SK-N-SH (cell line): ENCODE data around the gene FNTB. TPM values are rescaled to one million over a fixed set of nuclear protein-coding genes. Genes with fewer than 3 reads are reported as not detected.
A peak's percentile ranks its signal among the peaks of the same experiment; 100 is the strongest.

Experiments used
- CTCF ChIA-PET: fragments of 300-600, 350-600 bp; formaldehyde crosslinking; extraction: SDS; loops from one replicate; lab custom pipeline; 2021; lab: Yijun Ruan, JAX
- POLR2A ChIA-PET: fragments of 350-600 bp; sonication (Branson Sonifier 250); formaldehyde crosslinking; extraction: SDS; loops from one replicate; lab custom pipeline; 2020; ENCODE audit warnings: antibody characterized with exemption, inconsistent platforms; lab: Yijun Ruan, JAX
- DNase-seq: peaks from one replicate; pipeline ENCODE4 v3.0.0; 2012
- H2AFZ ChIP-seq: fragments of 200-600 bp; sonication (generic); 2 replicates; pipeline ENCODE4 v1.8.1; 2016; ENCODE audit warnings: antibody characterized with exemption, mild to moderate bottlenecking, low read depth
- H3F3A ChIP-seq: fragments of 200-600 bp; sonication (generic); replicated peaks from 2 replicates; pipeline ENCODE3; 2016; ENCODE audit warnings: antibody characterized with exemption, mild to moderate bottlenecking; ENCODE audit not compliant: insufficient read depth
- H3K27ac ChIP-seq, 2 experiments: fragments of 200-500 bp in 1 of 2; fragments of 200-600 bp in 1 of 2; sonication (Bioruptor generic) in 1 of 2; sonication (generic), shearing (Covaris generic) in 1 of 2; 2 replicates each; pipeline versions ENCODE4 v1.5.1 to v1.6.1; 2014 to 2016; ENCODE audit warnings: low read depth in 2 of 2, inconsistent platforms in 1 of 2, low read length in 1 of 2, mild to moderate bottlenecking in 1 of 2, mixed read lengths in 1 of 2
- H3K27me3 ChIP-seq: fragments of 200-600 bp; sonication (generic), shearing (Covaris generic); 2 replicates; pipeline ENCODE4 v1.6.1; 2016; ENCODE audit warnings: mixed run types; ENCODE audit not compliant: insufficient read depth
- H3K36me3 ChIP-seq, 2 experiments: fragments of 200-500 bp in 1 of 2; fragments of 200-600 bp in 1 of 2; sonication (Bioruptor generic) in 1 of 2; sonication (generic) in 1 of 2; replicated peaks in 1 of 2; 2 replicates each; pipeline versions ENCODE3 to v1.5.1; 2014 to 2016; ENCODE audit warnings: low read length in 1 of 2, mild to moderate bottlenecking in 1 of 2; ENCODE audit not compliant: insufficient read depth in 2 of 2, control insufficient read depth in 1 of 2
- H3K4me1 ChIP-seq, 2 experiments: fragments of 200-500 bp in 1 of 2; fragments of 200-600 bp in 1 of 2; sonication (Bioruptor generic) in 1 of 2; sonication (generic), shearing (Covaris generic) in 1 of 2; 2 replicates each; pipeline versions ENCODE4 v1.5.1 to v1.6.1; 2014 to 2016; ENCODE audit warnings: low read depth in 1 of 2, low read length in 1 of 2, mixed run types in 1 of 2; ENCODE audit not compliant: insufficient read depth in 2 of 2, control insufficient read depth in 1 of 2
- H3K4me2 ChIP-seq: fragments of 200-600 bp; sonication (generic), shearing (Covaris generic); 2 replicates; pipeline ENCODE4 v1.6.1; 2017; ENCODE audit warnings: mixed run types
- H3K4me3 ChIP-seq, 2 experiments: fragments of 200-500 bp in 1 of 2; fragments of 200-600 bp in 1 of 2; sonication (Bioruptor generic) in 1 of 2; sonication (generic), shearing (Covaris generic) in 1 of 2; 2 replicates each; pipeline versions ENCODE4 v1.5.1 to v1.8.1; 2014 to 2016; ENCODE audit warnings: low read depth in 2 of 2, inconsistent platforms in 1 of 2, low read length in 1 of 2, mild to moderate bottlenecking in 1 of 2, mixed read lengths in 1 of 2, moderate library complexity in 1 of 2
- H3K79me2 ChIP-seq: fragments of 200-600 bp; sonication (generic); 2 replicates; pipeline ENCODE4 v1.8.1; 2017; ENCODE audit warnings: mild to moderate bottlenecking; ENCODE audit not compliant: insufficient read depth
- H3K9ac ChIP-seq: fragments of 200-600 bp; sonication (generic); 2 replicates; pipeline ENCODE4 v1.6.1; 2017; ENCODE audit warnings: mixed run types
- H3K9me2 ChIP-seq: fragments of 200-600 bp; sonication (generic); 2 replicates; pipeline ENCODE4 v1.6.1; 2017; ENCODE audit warnings: mixed run types
- H3K9me3 ChIP-seq: fragments of 200-600 bp; sonication (generic); 2 replicates; pipeline ENCODE4 v1.6.1; 2017; ENCODE audit warnings: mixed run types, mild to moderate bottlenecking, moderate library complexity
- H4K20me1 ChIP-seq: fragments of 200-600 bp; sonication (generic); 2 replicates; pipeline ENCODE4 v1.6.1; 2017; ENCODE audit warnings: mild to moderate bottlenecking, mixed run types; ENCODE audit not compliant: insufficient read depth
- CHD2 ChIP-seq: fragments of 150-350 bp; IDR thresholded peaks from 2 replicates; pipeline ENCODE4 v1.6.1; 2018; ENCODE audit warnings: low read length; ENCODE audit not compliant: partially characterized antibody
- ELF1 ChIP-seq: IDR thresholded peaks from 2 replicates; pipeline ENCODE4 v1.4.0; 2012
- EZH2phosphoT487 ChIP-seq: fragments of 200-600 bp; sonication (generic); IDR thresholded peaks from 2 replicates; pipeline ENCODE4 v1.6.1; 2017; ENCODE audit warnings: low read depth, mixed run types, mild to moderate bottlenecking, antibody characterized with exemption, moderate library complexity, borderline replicate concordance
- FOSL2 ChIP-seq: IDR thresholded peaks from 2 replicates; pipeline ENCODE4 v1.4.0; 2012; ENCODE audit warnings: low read depth, mild to moderate bottlenecking, moderate library complexity, borderline replicate concordance
- GATA2 ChIP-seq: sonication (generic); formaldehyde crosslinking; IDR thresholded peaks from 2 replicates; pipeline ENCODE4 v1.5.0; 2020; ENCODE audit warnings: mild to moderate bottlenecking, missing genetic modification reagents
- MXI1 ChIP-seq: IDR thresholded peaks from 2 replicates; pipeline ENCODE4 v1.6.1; 2012; ENCODE audit warnings: mild to moderate bottlenecking, low read depth, low read length, improper control_type of control experiment
- NRF1 ChIP-seq: IDR thresholded peaks from 2 replicates; pipeline ENCODE4 v1.6.1; 2012; ENCODE audit warnings: low read depth, mild to moderate bottlenecking, low read length
- RAD21 ChIP-seq: IDR thresholded peaks from 2 replicates; pipeline ENCODE4 v1.6.1; 2012; ENCODE audit warnings: mild to moderate bottlenecking, low read length
- RCOR1 ChIP-seq: fragments of 150-350 bp; IDR thresholded peaks from 2 replicates; pipeline ENCODE4 v1.6.1; 2017; ENCODE audit warnings: antibody characterized with exemption, low read length
- RXRA ChIP-seq: IDR thresholded peaks from 2 replicates; pipeline ENCODE4 v1.4.0; 2012; ENCODE audit warnings: low read depth, mild to moderate bottlenecking, borderline replicate concordance
- SIN3A ChIP-seq: IDR thresholded peaks from 2 replicates; pipeline ENCODE4 v1.6.1; 2012; ENCODE audit warnings: low read depth, mild to moderate bottlenecking, low read length, moderate library complexity, borderline replicate concordance
- SMC3 ChIP-seq: IDR thresholded peaks from 2 replicates; pipeline ENCODE4 v1.6.1; 2012; ENCODE audit warnings: low read depth, low read length, improper control_type of control experiment
- TAF1 ChIP-seq: IDR thresholded peaks from 2 replicates; pipeline ENCODE4 v1.6.1; 2012; ENCODE audit warnings: low read depth, mild to moderate bottlenecking, low read length, moderate library complexity, borderline replicate concordance
- TCF12 ChIP-seq: IDR thresholded peaks from 2 replicates; pipeline ENCODE4 v1.4.0; 2012
- TEAD4 ChIP-seq: IDR thresholded peaks from 2 replicates; pipeline ENCODE4 v1.4.0; 2012; ENCODE audit warnings: mild to moderate bottlenecking, borderline replicate concordance; ENCODE audit not compliant: insufficient read depth
- YY1 ChIP-seq: IDR thresholded peaks from 2 replicates; pipeline ENCODE4 v1.4.0; 2012; ENCODE audit warnings: low read depth, mild to moderate bottlenecking
- WGBS: methylation state at CpG from one replicate; pipeline ENCODE4 v1.1.6; 2017; ENCODE audit warnings: low lambda C conversion rate; 5-methylcytosine and 5-hydroxymethylcytosine counted together
- polyA plus RNA-seq, 3 experiments: library from polyadenylated mRNA; depleted of rRNA; stranded (reverse); fragments of >200 nt; gene quantifications; 2 replicates each; pipeline ENCODE4 v1.2.3, GENCODE V29; 2012
- TF ChIP-seq, protein P1 (sequence below): IDR thresholded peaks from 2 replicates; pipeline ENCODE4 v1.4.0; 2012; ENCODE audit warnings: low read depth
- TF ChIP-seq, protein P2 (sequence below): fragments of 200-600 bp; sonication (generic); IDR thresholded peaks from 2 replicates; pipeline ENCODE4 v1.6.1; 2017; ENCODE audit warnings: antibody characterized with exemption, mild to moderate bottlenecking, moderate library complexity
- TF ChIP-seq, protein P3 (sequence below): IDR thresholded peaks from 2 replicates; pipeline ENCODE4; 2012

The FNTB gene
- polyA plus RNA-seq, 1 of the 3 experiments (the other 2 are of a cell fraction), result 18.4 TPM

DNA sequence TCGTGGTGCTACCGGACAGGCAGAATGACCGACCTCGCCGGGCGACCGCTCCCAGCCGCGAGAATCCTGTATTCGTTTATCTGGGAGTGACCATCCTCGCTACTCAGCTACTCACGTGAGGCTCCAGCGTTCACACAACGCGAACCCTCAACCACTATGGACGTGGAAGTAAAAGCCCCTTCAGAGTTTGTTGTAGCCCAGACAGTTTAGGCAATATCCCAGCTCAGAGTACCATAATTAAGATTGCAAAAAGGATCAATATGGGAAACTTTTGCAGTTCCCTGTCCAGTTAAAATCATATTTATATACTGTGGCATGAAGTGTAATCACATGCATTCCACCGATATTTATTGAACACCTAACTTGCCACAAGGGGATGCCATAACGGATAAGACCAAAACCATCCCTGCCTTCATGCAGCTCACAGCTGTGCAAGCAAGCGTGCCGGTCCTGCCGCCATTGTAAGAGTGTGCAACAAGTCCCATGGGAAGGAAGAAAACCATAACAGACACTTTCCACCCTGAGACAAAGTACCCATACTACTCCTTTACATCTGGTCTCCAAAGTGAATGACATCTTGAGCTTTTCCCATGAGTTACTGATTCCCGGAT lies 116.6 kb downstream of the FNTB start:
- peak overlapping the region; percentile 99 for H3K4me2 ChIP-seq
- peak; percentile 23 for DNase-seq
- H3F3A ChIP-seq, result no peaks in the 10 kb centered on the region
- peak overlapping the region; percentile 64; the same call in 1 of the 2 replicates for H3K9ac ChIP-seq
- H4K20me1 ChIP-seq, result no peaks in the 10 kb centered on the region
- H3K27ac ChIP-seq, result peak overlapping the region; percentile 55 to 60; a peak in 2 of 4 replicates
- peak overlapping the region; percentile 100 for H2AFZ ChIP-seq
- H3K27me3 ChIP-seq, result no peaks in the 10 kb centered on the region
- WGBS, result 5% methylated on average over 12 of the region's 22 CpGs
- no peaks in the 10 kb centered on the region for H3K9me3 ChIP-seq
- 0 out of 2 replicates have a peak, but pooled peaks have one; percentile 11 for TF ChIP-seq SMC3
- 0 out of 2 replicates have a peak, but pooled peaks have one; percentile 51 for TF ChIP-seq YY1
- TF ChIP-seq FOSL2, result no peak
- TF ChIP-seq, protein P1, sequence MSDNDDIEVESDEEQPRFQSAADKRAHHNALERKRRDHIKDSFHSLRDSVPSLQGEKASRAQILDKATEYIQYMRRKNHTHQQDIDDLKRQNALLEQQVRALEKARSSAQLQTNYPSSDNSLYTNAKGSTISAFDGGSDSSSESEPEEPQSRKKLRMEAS, result 0 out of 2 replicates have a peak, but pooled peaks have one; percentile 47
- POLR2A ChIA-PET, result no interaction called here
- peaks cover 36% of the 10 kb centered on the region for H3K79me2 ChIP-seq
- H3K4me1 ChIP-seq, result peaks cover 4 to 18% of the 10 kb centered on the region in 2 experiments; a peak in 2 of 4 replicates
- H3K9me2 ChIP-seq, result no peaks in the 10 kb centered on the region
- CTCF ChIA-PET, result interaction anchor here (0.6 to 1.7 kb wide), 4 partner anchors 8 to 143 kb away, joined by 3 to 4 read pairs (median 3); no protein-coding TSS in a partner anchor
- H3K4me3 ChIP-seq, result peak overlapping the region; percentile 77 to 95
- H3K36me3 ChIP-seq, result peaks cover 20 to 21% of the 10 kb centered on the region in 2 experiments

DNA sequence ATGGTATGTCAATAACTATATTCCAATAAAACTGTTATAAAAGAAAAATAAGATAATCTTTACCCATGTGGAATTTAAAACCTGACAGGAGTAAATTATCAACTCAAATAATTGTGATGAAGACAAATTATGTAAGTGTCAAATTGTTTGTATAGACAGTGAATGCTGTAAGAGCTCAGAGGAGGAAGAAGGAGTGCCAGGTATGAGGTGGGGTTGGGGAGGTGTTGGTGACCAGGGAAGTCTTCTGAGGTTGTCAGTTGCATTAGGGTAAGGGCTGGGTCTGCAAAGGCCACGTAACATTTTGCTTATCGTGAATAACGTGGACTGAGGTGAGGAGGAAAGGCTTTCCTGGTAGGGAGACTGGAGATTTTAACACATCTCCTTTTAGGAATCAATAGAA lies 118.1 kb downstream of the FNTB start:
- no peak for DNase-seq
- POLR2A ChIA-PET, result no interaction called here
- Histone ChIP-seq H3K9ac (no peak overlapping the region), H3K9me2 (no peaks in the 10 kb centered on the region), H3K9me3 (no peaks in the 10 kb centered on the region), H3F3A (no peaks in the 10 kb centered on the region), H3K27ac (no peak overlapping the region), H2AFZ (no peak overlapping the region), H3K4me1 (peaks cover 3 to 8% of the 10 kb centered on the region in 2 experiments; a peak in 2 of 4 replicates), H3K4me2 (no peak overlapping the region), H4K20me1 (no peaks in the 10 kb centered on the region), H3K79me2 (peaks cover 22% of the 10 kb centered on the region), H3K36me3 (peaks cover 6 to 9% of the 10 kb centered on the region in 2 experiments), H3K4me3 (no peak overlapping the region), H3K27me3 (no peaks in the 10 kb centered on the region)
- WGBS, result 96% methylated on average over 3 of the region's 3 CpGs
- no peak for TF ChIP-seq YY1
- TF ChIP-seq TAF1, result no peak
- CTCF ChIA-PET, result no interaction called here

DNA sequence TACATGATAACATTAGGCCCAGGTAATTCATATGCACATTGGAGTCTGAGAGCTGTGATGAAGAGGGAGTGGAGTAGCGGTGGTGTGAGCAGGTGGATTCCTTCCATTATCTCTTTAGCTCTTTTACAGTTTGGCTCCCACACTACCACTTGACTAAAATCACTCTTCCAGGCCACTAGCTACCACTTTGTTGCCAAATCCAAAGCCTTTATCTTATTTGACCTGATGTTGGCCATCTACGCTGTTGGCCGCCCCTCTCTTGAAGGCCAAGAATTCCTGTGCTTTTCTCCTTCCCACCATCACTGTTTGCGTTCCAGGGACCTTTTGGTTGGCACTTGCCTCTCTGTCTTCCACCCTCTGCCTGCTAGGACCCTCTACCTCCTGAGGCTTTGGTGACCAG lies 119.6 kb downstream of the FNTB start:
- Histone ChIP-seq H3K9me3 (no peaks in the 10 kb centered on the region), H3F3A (no peaks in the 10 kb centered on the region), H3K36me3 (no peaks in the 10 kb centered on the region), H3K4me2 (no peak overlapping the region), H3K4me3 (no peak overlapping the region), H3K79me2 (peaks cover 7% of the 10 kb centered on the region), H3K27ac (no peak overlapping the region), H2AFZ (no peak overlapping the region), H3K9me2 (no peaks in the 10 kb centered on the region), H3K9ac (no peak overlapping the region), H4K20me1 (no peaks in the 10 kb centered on the region), H3K4me1 (peaks cover 0 to 3% of the 10 kb centered on the region in 2 experiments; a peak in 1 of 4 replicates), H3K27me3 (no peaks in the 10 kb centered on the region)
- TF ChIP-seq RXRA, result no peak
- TF ChIP-seq GATA2 (CRISPR knock-in tag), result no peak
- no peak for TF ChIP-seq RAD21
- TF ChIP-seq NRF1, result no peak
- TF ChIP-seq MXI1, result no peak
- TF ChIP-seq SMC3, result no peak
- TF ChIP-seq SIN3A, result no peak
- TF ChIP-seq TEAD4, result no peak
- TF ChIP-seq EZH2phosphoT487, result no peak
- TF ChIP-seq CHD2, result no peak
- TF ChIP-seq, protein P2, sequence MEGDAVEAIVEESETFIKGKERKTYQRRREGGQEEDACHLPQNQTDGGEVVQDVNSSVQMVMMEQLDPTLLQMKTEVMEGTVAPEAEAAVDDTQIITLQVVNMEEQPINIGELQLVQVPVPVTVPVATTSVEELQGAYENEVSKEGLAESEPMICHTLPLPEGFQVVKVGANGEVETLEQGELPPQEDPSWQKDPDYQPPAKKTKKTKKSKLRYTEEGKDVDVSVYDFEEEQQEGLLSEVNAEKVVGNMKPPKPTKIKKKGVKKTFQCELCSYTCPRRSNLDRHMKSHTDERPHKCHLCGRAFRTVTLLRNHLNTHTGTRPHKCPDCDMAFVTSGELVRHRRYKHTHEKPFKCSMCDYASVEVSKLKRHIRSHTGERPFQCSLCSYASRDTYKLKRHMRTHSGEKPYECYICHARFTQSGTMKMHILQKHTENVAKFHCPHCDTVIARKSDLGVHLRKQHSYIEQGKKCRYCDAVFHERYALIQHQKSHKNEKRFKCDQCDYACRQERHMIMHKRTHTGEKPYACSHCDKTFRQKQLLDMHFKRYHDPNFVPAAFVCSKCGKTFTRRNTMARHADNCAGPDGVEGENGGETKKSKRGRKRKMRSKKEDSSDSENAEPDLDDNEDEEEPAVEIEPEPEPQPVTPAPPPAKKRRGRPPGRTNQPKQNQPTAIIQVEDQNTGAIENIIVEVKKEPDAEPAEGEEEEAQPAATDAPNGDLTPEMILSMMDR, result no peak
- TF ChIP-seq, protein P3, sequence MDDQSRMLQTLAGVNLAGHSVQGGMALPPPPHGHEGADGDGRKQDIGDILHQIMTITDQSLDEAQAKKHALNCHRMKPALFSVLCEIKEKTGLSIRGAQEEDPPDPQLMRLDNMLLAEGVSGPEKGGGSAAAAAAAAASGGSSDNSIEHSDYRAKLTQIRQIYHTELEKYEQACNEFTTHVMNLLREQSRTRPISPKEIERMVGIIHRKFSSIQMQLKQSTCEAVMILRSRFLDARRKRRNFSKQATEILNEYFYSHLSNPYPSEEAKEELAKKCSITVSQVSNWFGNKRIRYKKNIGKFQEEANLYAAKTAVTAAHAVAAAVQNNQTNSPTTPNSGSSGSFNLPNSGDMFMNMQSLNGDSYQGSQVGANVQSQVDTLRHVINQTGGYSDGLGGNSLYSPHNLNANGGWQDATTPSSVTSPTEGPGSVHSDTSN, result no peak
- TF ChIP-seq RCOR1, result no peak
- no peak for TF ChIP-seq TCF12
- TF ChIP-seq FOSL2, result no peak
- TF ChIP-seq ELF1, result no peak
- no peak for TF ChIP-seq YY1
- ChIA-PET CTCF (no interaction called here), POLR2A (no interaction called here)
- no peak for DNase-seq
- 91% methylated on average over 4 of the region's 4 CpGs for WGBS
